Trophoblast cell (in vitro differentiated cells and primary cell): ENCODE data around the gene RPL19.

Source experiments
- DNase-seq, 2 donors: peaks; one replicate each; pipeline ENCODE4 v3.0.0-alpha.2; 2016
- H2AFZ ChIP-seq: 2 replicates; pipeline ENCODE4 v1.6.1; 2013; ENCODE audit warnings: low read length, moderate library complexity, mild to moderate bottlenecking; ENCODE audit not compliant: insufficient read depth, poor library complexity
- H2AK5ac ChIP-seq: 2 replicates; pipeline ENCODE4 v1.6.1; 2013; ENCODE audit warnings: mild to moderate bottlenecking, low read length
- H2BK120ac ChIP-seq: 2 replicates; pipeline ENCODE4 v1.6.1; 2013; ENCODE audit warnings: low read length, mild to moderate bottlenecking, moderate library complexity; ENCODE audit not compliant: insufficient read depth, poor library complexity
- H2BK12ac ChIP-seq: 2 replicates; pipeline ENCODE4 v1.6.1; 2013; ENCODE audit warnings: mild to moderate bottlenecking, low read length, moderate library complexity
- H2BK5ac ChIP-seq: 2 replicates; pipeline ENCODE4 v1.6.1; 2013; ENCODE audit warnings: low read length, low read depth, moderate library complexity, mild to moderate bottlenecking; ENCODE audit not compliant: poor library complexity
- H3K14ac ChIP-seq: 2 replicates; pipeline ENCODE4 v1.6.1; 2013; ENCODE audit warnings: mild to moderate bottlenecking, low read length
- H3K18ac ChIP-seq: 2 replicates; pipeline ENCODE4 v1.6.1; 2013; ENCODE audit warnings: mild to moderate bottlenecking, low read length
- H3K23ac ChIP-seq: 2 replicates; pipeline ENCODE4 v1.6.1; 2013; ENCODE audit warnings: low read length
- H3K27ac ChIP-seq: 2 replicates; pipeline ENCODE4 v1.5.1; 2013; ENCODE audit warnings: low read depth, mild to moderate bottlenecking, inconsistent platforms, low read length, moderate library complexity
- H3K27me3 ChIP-seq: 2 replicates; pipeline ENCODE4 v1.6.1; 2013; ENCODE audit warnings: inconsistent platforms, mild to moderate bottlenecking, low read length, moderate library complexity; ENCODE audit not compliant: insufficient read depth
- H3K36me3 ChIP-seq, 2 experiments: 1 replicate in 1 of 2; 2 replicates in 1 of 2; pipeline ENCODE4 v1.6.1; 2013; ENCODE audit warnings: low read length in 2 of 2, mild to moderate bottlenecking in 2 of 2, moderate library complexity in 1 of 2; ENCODE audit not compliant: insufficient read depth in 2 of 2, control insufficient read depth in 1 of 2
- H3K4ac ChIP-seq: 2 replicates; pipeline ENCODE4 v1.6.1; 2013; ENCODE audit warnings: low read depth, mild to moderate bottlenecking, low read length, moderate library complexity
- H3K4me1 ChIP-seq, 2 experiments: 1 replicate in 1 of 2; 2 replicates in 1 of 2; pipeline ENCODE4 v1.6.1; 2013; ENCODE audit warnings: low read length in 2 of 2, mild to moderate bottlenecking in 2 of 2, moderate library complexity in 1 of 2; ENCODE audit not compliant: insufficient read depth in 2 of 2, control insufficient read depth in 1 of 2
- H3K4me2 ChIP-seq: 2 replicates; pipeline ENCODE4 v1.6.1; 2013; ENCODE audit warnings: inconsistent platforms, mild to moderate bottlenecking, low read length, moderate library complexity
- H3K4me3 ChIP-seq: 2 replicates; pipeline ENCODE4 v1.5.1; 2013; ENCODE audit warnings: mild to moderate bottlenecking, low read depth, low read length, inconsistent platforms
- H3K79me1 ChIP-seq: one replicate; pipeline ENCODE4 v1.6.1; 2013; ENCODE audit warnings: low read length
- H3K79me2 ChIP-seq: 2 replicates; pipeline ENCODE4 v1.6.1; 2013; ENCODE audit warnings: low read length, mild to moderate bottlenecking; ENCODE audit not compliant: control insufficient read depth, insufficient read depth, poor library complexity
- H3K9ac ChIP-seq: 2 replicates; pipeline ENCODE4 v1.6.1; 2013; ENCODE audit warnings: mild to moderate bottlenecking, low read length
- H3K9me3 ChIP-seq: 2 replicates; pipeline ENCODE4 v1.6.1; 2013; ENCODE audit warnings: low read depth, mild to moderate bottlenecking, control low read depth, inconsistent platforms, low read length; ENCODE audit not compliant: insufficient read depth
- H4K12ac ChIP-seq: 2 replicates; pipeline ENCODE4 v1.6.1; 2013; ENCODE audit warnings: low read depth, mild to moderate bottlenecking, low read length, moderate library complexity
- H4K8ac ChIP-seq: 2 replicates; pipeline ENCODE4 v1.6.1; 2013; ENCODE audit warnings: low read depth, mild to moderate bottlenecking, low read length, moderate library complexity
- H4K91ac ChIP-seq: one replicate; pipeline ENCODE4 v1.6.1; 2013; ENCODE audit warnings: low read depth, mild to moderate bottlenecking, low read length, moderate library complexity
- WGBS: extraction: QIAGEN DNeasy Blood & Tissue Kit; methylation state at CpG from one replicate; pipeline ENCODE4 v1.1.7; 2013; ENCODE audit warnings: missing lambda C conversion rate; ENCODE audit not compliant: insufficient read length, insufficient coverage; ENCODE audit errors: extremely low coverage; 5-methylcytosine and 5-hydroxymethylcytosine counted together

Gene RPL19

GRCh38 chr17:39205112-39205526, 5.0 kb downstream of the RPL19 start:
- Histone ChIP-seq H3K9ac (no peak overlapping the region), H2BK120ac (no peak overlapping the region), H2AFZ (no peak overlapping the region), H3K4me1 (peaks cover 4 to 7% of the 10 kb centered on the region in 2 experiments), H4K12ac (no peak overlapping the region), H3K36me3 (peaks cover 31 to 41% of the 10 kb centered on the region in 2 experiments), H2BK5ac (no peak overlapping the region), H3K79me2 (peaks cover 7% of the 10 kb centered on the region), H3K14ac (no peak overlapping the region), H2BK12ac (no peak overlapping the region), H3K79me1 (peaks cover 5% of the 10 kb centered on the region), H3K4me3 (no peak overlapping the region), H3K18ac (no peak overlapping the region), H3K9me3 (peaks cover 2% of the 10 kb centered on the region), H3K27ac (no peak overlapping the region), H3K4ac (no peak overlapping the region), H4K91ac (no peak overlapping the region), H3K27me3 (peaks cover 13% of the 10 kb centered on the region), H3K4me2 (no peak overlapping the region), H2AK5ac (no peak overlapping the region), H3K23ac (no peak overlapping the region), H4K8ac (no peak overlapping the region)
- WGBS, result no CpG with 5 or more reads among the region's 3 CpGs
- DNase-seq, result no peak

GRCh38 chr17:39208136-39208535, 8.1 kb downstream of the RPL19 start:
- WGBS, result no CpG with 5 or more reads among the region's 7 CpGs
- Histone ChIP-seq H3K27ac (no peak overlapping the region), H3K4me1 (peaks cover 0 to 2% of the 10 kb centered on the region in 2 experiments), H3K18ac (no peak overlapping the region), H3K23ac (no peak overlapping the region), H3K4ac (no peak overlapping the region), H4K91ac (no peak overlapping the region), H3K27me3 (peaks cover 18% of the 10 kb centered on the region), H2AFZ (no peak overlapping the region), H4K8ac (no peak overlapping the region), H2BK12ac (no peak overlapping the region), H3K4me2 (no peak overlapping the region), H3K79me2 (no peaks in the 10 kb centered on the region), H2AK5ac (no peak overlapping the region), H3K79me1 (no peaks in the 10 kb centered on the region), H3K4me3 (no peak overlapping the region), H2BK5ac (no peak overlapping the region), H2BK120ac (no peak overlapping the region), H3K36me3 (peaks cover 17 to 22% of the 10 kb centered on the region in 2 experiments), H3K9ac (no peak overlapping the region), H4K12ac (no peak overlapping the region), H3K9me3 (peaks cover 2% of the 10 kb centered on the region), H3K14ac (no peak overlapping the region)
- no peak for DNase-seq

- DNase-seq, result no peak
- no CpG with 5 or more reads among the region's 8 CpGs for WGBS
- no peaks in the 10 kb centered on the region for H3K79me2 ChIP-seq
- no peak overlapping the region for H4K91ac ChIP-seq
- H3K4ac ChIP-seq, result no peak overlapping the region
- H3K79me1 ChIP-seq, result no peaks in the 10 kb centered on the region
- no peak overlapping the region for H3K14ac ChIP-seq
- no peak overlapping the region for H2BK12ac ChIP-seq
- no peak overlapping the region for H2AFZ ChIP-seq
- H3K23ac ChIP-seq, result no peak overlapping the region
- no peak overlapping the region for H3K18ac ChIP-seq
- no peak overlapping the region for H3K4me3 ChIP-seq
- no peak overlapping the region for H2BK5ac ChIP-seq
- H3K9ac ChIP-seq, result no peak overlapping the region
- no peak overlapping the region for H2BK120ac ChIP-seq
- no peak overlapping the region for H3K4me2 ChIP-seq
- H3K9me3 ChIP-seq, result peaks cover 2% of the 10 kb centered on the region
- H3K27ac ChIP-seq, result no peak overlapping the region
- peaks cover under 1 to 2% of the 10 kb centered on the region in 2 experiments for H3K4me1 ChIP-seq
- H4K12ac ChIP-seq, result no peak overlapping the region
- no peak overlapping the region for H2AK5ac ChIP-seq
- peaks cover 18% of the 10 kb centered on the region for H3K27me3 ChIP-seq
- no peak overlapping the region for H4K8ac ChIP-seq
- H3K36me3 ChIP-seq, result peaks cover 10 to 14% of the 10 kb centered on the region in 2 experiments
These were observed 8.8 kb downstream of the RPL19 start for GRCh38 chr17:39208893-39209292.

- peak; percentile 20 to 21 for DNase-seq
- peak overlapping the region; percentile 45 for H3K4me2 ChIP-seq
- H2BK12ac ChIP-seq, result no peak overlapping the region
- H3K4ac ChIP-seq, result no peak overlapping the region
- no peaks in the 10 kb centered on the region for H3K79me1 ChIP-seq
- H3K4me3 ChIP-seq, result no peak overlapping the region
- H2AK5ac ChIP-seq, result no peak overlapping the region
- no peak overlapping the region for H2BK120ac ChIP-seq
- peaks cover 18% of the 10 kb centered on the region for H3K27me3 ChIP-seq
- H3K14ac ChIP-seq, result no peak overlapping the region
- H3K9ac ChIP-seq, result no peak overlapping the region
- H3K9me3 ChIP-seq, result peaks cover 2% of the 10 kb centered on the region
- H3K18ac ChIP-seq, result no peak overlapping the region
- H3K27ac ChIP-seq, result no peak overlapping the region
- no peak overlapping the region for H3K23ac ChIP-seq
- peak overlapping the region; percentile 8 for H2AFZ ChIP-seq
- peaks cover 2% of the 10 kb centered on the region in 2 experiments for H3K4me1 ChIP-seq
- no peaks in the 10 kb centered on the region for H3K79me2 ChIP-seq
- H3K36me3 ChIP-seq, result peaks cover 5 to 8% of the 10 kb centered on the region in 2 experiments
- no peak overlapping the region for H4K91ac ChIP-seq
- peak overlapping the region; percentile 2 for H4K8ac ChIP-seq
- no peak overlapping the region for H2BK5ac ChIP-seq
- WGBS, result no CpG with 5 or more reads among the region's 39 CpGs
- no peak overlapping the region for H4K12ac ChIP-seq
These were observed 9.4 kb downstream of the RPL19 start for GRCh38 chr17:39209317-39210092.
